HepG2 (cell line): ENCODE measurements around the gene AGK. TPM values are rescaled to one million over a fixed set of nuclear protein-coding genes. Genes with fewer than 3 reads are reported as not detected.

Experiments
- GTF2F1 ChIP-seq: fragments of 150-350 bp; IDR thresholded peaks from 2 replicates; pipeline ENCODE4 v1.6.1; 2014; ENCODE audit warnings: low read length
- ISX ChIP-seq: sonication (generic); formaldehyde crosslinking; conservative IDR thresholded peaks from 2 replicates; pipeline ENCODE4 v1.5.0; 2020; ENCODE audit warnings: missing genetic modification reagents
- NR3C1 ChIP-seq: sonication (generic); formaldehyde crosslinking; IDR thresholded peaks from 2 replicates; pipeline ENCODE4 v1.4.0; 2020; ENCODE audit warnings: missing genetic modification reagents
- RXRB ChIP-seq: IDR thresholded peaks from 2 replicates; pipeline ENCODE4 v1.6.1; 2016; ENCODE audit warnings: borderline replicate concordance, missing genetic modification reagents, missing compliant biosample characterization
- SP2 ChIP-seq: sonication (generic); formaldehyde crosslinking; IDR thresholded peaks from 2 replicates; pipeline ENCODE4 v1.5.1; 2020; ENCODE audit warnings: mild to moderate bottlenecking, missing genetic modification reagents
- SYNCRIP ChIP-seq: fragments of 200-400 bp; formaldehyde crosslinking; IDR thresholded peaks from 2 replicates; pipeline ENCODE4 v1.6.1; 2018; ENCODE audit warnings: mild to moderate bottlenecking, low read depth, low read length; ENCODE audit not compliant: insufficient read depth
- THYN1 ChIP-seq: sonication (generic); formaldehyde crosslinking; IDR thresholded peaks from 2 replicates; pipeline ENCODE4 v1.8.1; 2023; ENCODE audit warnings: low read depth, mild to moderate bottlenecking, moderate library complexity, missing genetic modification reagents, borderline replicate concordance
- ZFP36 ChIP-seq: fragments of 150-350 bp; IDR thresholded peaks from 2 replicates; pipeline ENCODE4 v1.6.1; 2018; ENCODE audit warnings: borderline replicate concordance, low read length, low read depth; ENCODE audit not compliant: partially characterized antibody
- ZMAT3 ChIP-seq: sonication (generic); formaldehyde crosslinking; conservative IDR thresholded peaks from 2 replicates; pipeline ENCODE4 v1.7.0; 2021; ENCODE audit warnings: missing genetic modification reagents
- ZNF260 ChIP-seq: sonication (generic); formaldehyde crosslinking; IDR thresholded peaks from 2 replicates; pipeline ENCODE4 v1.4.0; 2020; ENCODE audit warnings: missing genetic modification reagents, low read depth, mild to moderate bottlenecking, borderline replicate concordance
- polyA plus RNA-seq, 8 experiments: library from polyadenylated mRNA; depleted of rRNA in 3 of 8; stranded (reverse) in 7 of 8; unstranded in 1 of 8; fragments of >200 nt; fragmentation: Illumina TruSeq in 4 of 8; extraction: Trizol in 4 of 8; gene quantifications; 2 replicates each; pipeline versions ENCODE4 v1.2.1 to v1.2.3, GENCODE V29; 2011 to 2016; ENCODE audit warnings: low read depth in 4 of 8, missing spikeins in 1 of 8, mixed read lengths in 1 of 8; ENCODE audit not compliant: insufficient read depth in 1 of 8
- total RNA-seq, 5 experiments: library from RNA; depleted of rRNA; stranded (reverse); fragments of >200 nt; fragmentation: Illumina TruSeq; extraction: Trizol; gene quantifications; 2 replicates each; pipeline ENCODE4 v1.2.3, GENCODE V29; 2016; ENCODE audit warnings: low read depth in 1 of 5
- TF ChIP-seq, protein P1 (sequence below): sonication (generic); formaldehyde crosslinking; IDR thresholded peaks from 2 replicates; pipeline ENCODE4 v1.4.0; 2020; ENCODE audit warnings: mild to moderate bottlenecking, missing genetic modification reagents
- TF ChIP-seq, protein P2 (sequence below): sonication (generic); formaldehyde crosslinking; IDR thresholded peaks from 2 replicates; pipeline ENCODE4 v1.4.0; 2020; ENCODE audit warnings: missing genetic modification reagents
- TF ChIP-seq, protein P3 (sequence below): sonication (generic); formaldehyde crosslinking; IDR thresholded peaks from 2 replicates; pipeline ENCODE4 v1.9.0; 2021; ENCODE audit warnings: missing genetic modification reagents, borderline replicate concordance
- TF ChIP-seq, protein P4 (sequence below): sonication (generic); formaldehyde crosslinking; IDR thresholded peaks from 2 replicates; pipeline ENCODE4 v1.4.0; 2020; ENCODE audit warnings: low read depth, mild to moderate bottlenecking, missing genetic modification reagents
- TF ChIP-seq, protein P5 (sequence below): sonication (generic); formaldehyde crosslinking; IDR thresholded peaks from 2 replicates; pipeline ENCODE4 v1.5.1; 2020; ENCODE audit warnings: mild to moderate bottlenecking, missing genetic modification reagents

AGK gene
- total and polyA plus RNA-seq, 2 of the 13 experiments (the other 11 are each of a cell fraction or from before 2014, with no cell fraction given), result 23.7 to 30.1 TPM

DNA sequence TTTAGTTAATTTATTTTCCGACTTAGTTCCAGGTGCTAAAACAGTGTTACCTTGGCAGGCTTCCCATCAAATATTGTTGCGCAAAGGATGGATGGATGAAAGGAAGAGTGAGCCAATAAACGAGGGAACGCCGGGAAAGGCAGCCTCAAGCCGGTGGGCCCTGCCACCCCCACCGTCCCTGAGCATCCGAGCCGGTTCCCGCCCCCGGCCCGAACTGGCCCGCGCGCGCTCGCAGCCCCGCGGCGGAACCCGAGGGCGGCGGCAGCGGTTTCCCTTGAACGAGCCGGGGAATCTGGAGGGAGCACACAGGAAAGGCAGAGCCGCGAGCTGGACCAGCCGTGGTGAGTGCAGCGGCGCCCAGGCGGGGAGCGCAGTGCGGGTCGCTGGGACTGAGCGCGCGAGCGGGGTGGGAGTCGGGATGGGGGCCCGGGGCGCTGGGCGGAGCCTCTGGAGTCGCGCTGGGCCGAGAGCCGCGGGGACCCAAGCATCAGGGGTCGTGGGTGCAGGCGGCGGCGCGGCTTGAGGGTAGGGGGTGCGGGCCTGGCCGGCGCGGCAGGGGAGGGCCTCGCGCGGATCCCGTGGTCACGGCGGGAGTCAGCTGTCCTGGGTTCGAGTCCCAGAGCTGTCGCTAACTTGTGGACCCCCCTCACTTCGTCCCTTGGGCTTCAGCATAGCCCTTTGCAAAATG lies at the start of gene AGK (continued):
- TF ChIP-seq RXRB (CRISPR knock-in tag) (no peak), ZMAT3 (CRISPR knock-in tag) (peak; percentile 71; the same call in 1 of the 2 replicates), NR3C1 (CRISPR knock-in tag) (no peak), SYNCRIP (no peak), ZFP36 (no peak), THYN1 (CRISPR knock-in tag) (no peak), ISX (CRISPR knock-in tag) (no peak), GTF2F1 (no peak), ZNF260 (CRISPR knock-in tag) (no peak), SP2 (CRISPR knock-in tag) (peak; percentile 51)
- TF ChIP-seq, protein P1, sequence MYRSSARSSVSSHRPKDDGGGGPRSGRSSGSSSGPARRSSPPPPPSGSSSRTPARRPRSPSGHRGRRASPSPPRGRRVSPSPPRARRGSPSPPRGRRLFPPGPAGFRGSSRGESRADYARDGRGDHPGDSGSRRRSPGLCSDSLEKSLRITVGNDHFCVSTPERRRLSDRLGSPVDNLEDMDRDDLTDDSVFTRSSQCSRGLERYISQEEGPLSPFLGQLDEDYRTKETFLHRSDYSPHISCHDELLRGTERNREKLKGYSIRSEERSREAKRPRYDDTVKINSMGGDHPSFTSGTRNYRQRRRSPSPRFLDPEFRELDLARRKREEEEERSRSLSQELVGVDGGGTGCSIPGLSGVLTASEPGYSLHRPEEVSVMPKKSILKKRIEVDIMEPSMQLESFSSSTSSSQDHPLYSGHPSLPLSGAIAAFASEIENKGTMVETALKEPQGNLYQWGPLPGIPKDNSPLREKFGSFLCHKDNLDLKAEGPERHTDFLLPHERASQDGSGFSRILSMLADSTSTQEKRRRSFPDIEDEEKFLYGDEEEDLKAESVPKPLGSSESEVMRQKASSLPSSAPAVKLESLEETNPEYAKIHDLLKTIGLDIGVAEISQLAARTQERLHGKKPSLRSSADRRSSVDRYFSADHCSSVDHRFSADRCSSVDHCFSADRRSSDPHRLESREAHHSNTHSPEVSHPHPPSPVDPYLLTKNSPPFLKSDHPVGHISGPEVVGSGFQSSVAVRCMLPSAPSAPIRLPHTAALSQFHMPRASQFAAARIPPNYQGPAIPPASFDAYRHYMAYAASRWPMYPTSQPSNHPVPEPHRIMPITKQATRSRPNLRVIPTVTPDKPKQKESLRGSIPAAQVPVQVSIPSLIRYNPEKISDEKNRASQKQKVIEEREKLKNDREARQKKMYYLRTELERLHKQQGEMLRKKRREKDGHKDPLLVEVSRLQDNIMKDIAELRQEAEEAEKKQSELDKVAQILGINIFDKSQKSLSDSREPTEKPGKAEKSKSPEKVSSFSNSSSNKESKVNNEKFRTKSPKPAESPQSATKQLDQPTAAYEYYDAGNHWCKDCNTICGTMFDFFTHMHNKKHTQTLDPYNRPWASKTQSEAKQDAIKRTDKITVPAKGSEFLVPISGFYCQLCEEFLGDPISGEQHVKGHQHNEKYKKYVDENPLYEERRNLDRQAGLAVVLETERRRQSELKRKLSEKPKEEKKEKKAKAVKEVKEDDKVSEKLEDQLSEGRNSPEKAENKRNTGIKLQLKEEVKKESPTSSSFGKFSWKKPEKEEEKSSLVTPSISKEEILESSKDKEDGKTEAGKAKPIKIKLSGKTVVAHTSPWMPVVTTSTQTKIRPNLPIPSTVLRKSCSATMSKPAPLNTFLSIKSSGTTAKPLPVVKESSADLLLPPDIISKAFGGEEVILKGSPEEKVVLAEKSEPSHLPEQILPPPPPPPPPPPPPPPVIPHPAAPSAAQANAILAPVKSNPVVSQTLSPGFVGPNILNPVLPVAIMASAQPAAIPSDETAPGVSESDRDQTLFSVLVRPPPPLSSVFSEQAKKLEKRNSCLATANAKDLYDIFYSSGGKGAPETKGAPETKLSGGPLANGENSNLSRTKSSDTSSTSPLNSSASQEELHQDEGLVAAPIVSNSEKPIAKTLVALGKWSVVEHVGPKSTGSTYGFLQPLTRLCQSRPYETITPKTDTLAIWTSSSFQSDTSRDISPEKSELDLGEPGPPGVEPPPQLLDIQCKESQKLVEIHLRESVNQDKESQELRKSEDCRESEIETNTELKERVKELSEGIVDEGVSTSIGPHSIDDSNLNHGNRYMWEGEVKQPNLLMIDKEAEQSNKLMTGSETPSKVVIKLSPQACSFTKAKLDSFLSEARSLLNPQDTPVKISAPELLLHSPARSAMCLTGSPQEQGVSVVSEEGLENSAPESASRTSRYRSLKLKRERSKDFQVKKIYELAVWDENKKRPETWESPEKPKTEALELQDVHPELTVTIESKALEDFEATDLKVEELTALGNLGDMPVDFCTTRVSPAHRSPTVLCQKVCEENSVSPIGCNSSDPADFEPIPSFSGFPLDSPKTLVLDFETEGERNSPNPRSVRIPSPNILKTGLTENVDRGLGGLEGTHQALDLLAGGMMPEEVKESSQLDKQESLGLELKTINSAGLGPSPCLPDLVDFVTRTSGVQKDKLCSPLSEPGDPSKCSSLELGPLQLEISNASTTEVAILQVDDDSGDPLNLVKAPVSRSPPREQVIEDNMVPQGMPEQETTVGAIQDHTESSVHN (CRISPR knock-in tag), result no peak
- TF ChIP-seq, protein P2, sequence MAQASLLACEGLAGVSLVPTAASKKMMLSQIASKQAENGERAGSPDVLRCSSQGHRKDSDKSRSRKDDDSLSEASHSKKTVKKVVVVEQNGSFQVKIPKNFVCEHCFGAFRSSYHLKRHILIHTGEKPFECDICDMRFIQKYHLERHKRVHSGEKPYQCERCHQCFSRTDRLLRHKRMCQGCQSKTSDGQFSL, result peak; percentile 86
- TF ChIP-seq, protein P3, sequence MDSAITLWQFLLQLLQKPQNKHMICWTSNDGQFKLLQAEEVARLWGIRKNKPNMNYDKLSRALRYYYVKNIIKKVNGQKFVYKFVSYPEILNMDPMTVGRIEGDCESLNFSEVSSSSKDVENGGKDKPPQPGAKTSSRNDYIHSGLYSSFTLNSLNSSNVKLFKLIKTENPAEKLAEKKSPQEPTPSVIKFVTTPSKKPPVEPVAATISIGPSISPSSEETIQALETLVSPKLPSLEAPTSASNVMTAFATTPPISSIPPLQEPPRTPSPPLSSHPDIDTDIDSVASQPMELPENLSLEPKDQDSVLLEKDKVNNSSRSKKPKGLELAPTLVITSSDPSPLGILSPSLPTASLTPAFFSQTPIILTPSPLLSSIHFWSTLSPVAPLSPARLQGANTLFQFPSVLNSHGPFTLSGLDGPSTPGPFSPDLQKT (CRISPR knock-in tag), result no peak
- TF ChIP-seq, protein P4, sequence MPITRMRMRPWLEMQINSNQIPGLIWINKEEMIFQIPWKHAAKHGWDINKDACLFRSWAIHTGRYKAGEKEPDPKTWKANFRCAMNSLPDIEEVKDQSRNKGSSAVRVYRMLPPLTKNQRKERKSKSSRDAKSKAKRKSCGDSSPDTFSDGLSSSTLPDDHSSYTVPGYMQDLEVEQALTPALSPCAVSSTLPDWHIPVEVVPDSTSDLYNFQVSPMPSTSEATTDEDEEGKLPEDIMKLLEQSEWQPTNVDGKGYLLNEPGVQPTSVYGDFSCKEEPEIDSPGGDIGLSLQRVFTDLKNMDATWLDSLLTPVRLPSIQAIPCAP (CRISPR knock-in tag), result no peak
- TF ChIP-seq, protein P5, sequence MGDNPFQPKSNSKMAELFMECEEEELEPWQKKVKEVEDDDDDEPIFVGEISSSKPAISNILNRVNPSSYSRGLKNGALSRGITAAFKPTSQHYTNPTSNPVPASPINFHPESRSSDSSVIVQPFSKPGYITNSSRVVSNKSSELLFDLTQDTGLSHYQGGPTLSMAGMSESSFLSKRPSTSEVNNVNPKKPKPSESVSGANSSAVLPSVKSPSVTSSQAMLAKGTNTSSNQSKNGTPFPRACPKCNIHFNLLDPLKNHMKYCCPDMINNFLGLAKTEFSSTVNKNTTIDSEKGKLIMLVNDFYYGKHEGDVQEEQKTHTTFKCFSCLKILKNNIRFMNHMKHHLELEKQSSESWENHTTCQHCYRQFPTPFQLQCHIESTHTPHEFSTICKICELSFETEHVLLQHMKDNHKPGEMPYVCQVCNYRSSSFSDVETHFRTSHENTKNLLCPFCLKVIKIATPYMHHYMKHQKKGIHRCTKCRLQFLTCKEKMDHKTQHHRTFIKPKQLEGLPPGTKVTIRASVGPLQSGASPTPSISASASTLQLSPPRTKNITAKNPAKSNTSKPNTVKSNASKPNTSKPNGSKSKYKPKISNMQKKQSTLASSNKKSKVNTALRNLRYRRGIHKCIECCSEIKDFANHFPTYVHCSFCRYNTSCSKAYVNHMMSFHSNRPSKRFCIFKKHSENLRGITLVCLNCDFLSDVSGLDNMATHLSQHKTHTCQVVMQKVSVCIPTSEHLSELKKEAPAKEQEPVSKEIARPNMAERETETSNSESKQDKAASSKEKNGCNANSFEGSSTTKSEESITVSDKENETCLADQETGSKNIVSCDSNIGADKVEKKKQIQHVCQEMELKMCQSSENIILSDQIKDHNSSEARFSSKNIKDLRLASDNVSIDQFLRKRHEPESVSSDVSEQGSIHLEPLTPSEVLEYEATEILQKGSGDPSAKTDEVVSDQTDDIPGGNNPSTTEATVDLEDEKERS (CRISPR knock-in tag), result no peak
